ENCODE measurements around the gene RCN1. TPM values are rescaled to one million over a fixed set of nuclear protein-coding genes. Genes with fewer than 3 reads are reported as not detected.

Gene RCN1
- total RNA-seq, 1 donor from 2014 or later: 246 TPM

- H3K4me1 ChIP-seq: no peaks in the 10 kb centered on the region
- no peak for DNase-seq (ENCODE audit: low spot score)
- no peak overlapping the region for H3K4me2 ChIP-seq
- no peaks in the 10 kb centered on the region for H3K4me1 Mint-ChIP-seq
- H2AFZ ChIP-seq (replicated peaks): no peak overlapping the region
- H3K4me3 Mint-ChIP-seq: no peak overlapping the region
- TF ChIP-seq EZH2phosphoT487 (IDR thresholded peaks at IDR 0.05): no peak
- TF ChIP-seq CTCF (IDR thresholded peaks at IDR 0.05): no peak
- TF ChIP-seq EZH2 (IDR thresholded peaks at IDR 0.05): no peak
- no peak overlapping the region for H3K9ac ChIP-seq
- H3K9me3 ChIP-seq (ENCODE audit: low read depth): no peaks in the 10 kb centered on the region
- no peaks in the 10 kb centered on the region for H4K20me1 ChIP-seq (ENCODE audit: low read depth)
- no peaks in the 10 kb centered on the region for H3K36me3 ChIP-seq
- no peak overlapping the region for H3K27ac Mint-ChIP-seq
- H3K27me3 Mint-ChIP-seq (ENCODE audit: insufficient read depth, low read depth): peaks cover 3% of the 10 kb centered on the region
- H3F3A ChIP-seq (ENCODE audit: low read depth): no peaks in the 10 kb centered on the region
- no peaks in the 10 kb centered on the region for H3K36me3 Mint-ChIP-seq
- H3K79me2 ChIP-seq (ENCODE audit: low read depth): no peaks in the 10 kb centered on the region
- H3K27me3 ChIP-seq: no peaks in the 10 kb centered on the region
- H3K4me3 ChIP-seq: no peak overlapping the region
- H3K9me3 Mint-ChIP-seq: peaks cover 7% of the 10 kb centered on the region
- no peak overlapping the region for H3K27ac ChIP-seq
Observed at GRCh38 chr11:32131321-32131720, 40.4 kb downstream of the RCN1 start.

GRCh38 chr11:32136657-32137056 is 45.8 kb downstream of the RCN1 start:
- TF ChIP-seq EZH2 (IDR thresholded peaks at IDR 0.05) (no peak), CTCF (IDR thresholded peaks at IDR 0.05) (no peak), EZH2phosphoT487 (IDR thresholded peaks at IDR 0.05) (no peak)
- Mint-ChIP-seq H3K27ac (no peak overlapping the region), H3K4me1 (peaks cover 3% of the 10 kb centered on the region), H3K36me3 (no peaks in the 10 kb centered on the region), H3K9me3 (peaks cover 5% of the 10 kb centered on the region), H3K27me3 (ENCODE audit: insufficient read depth, low read depth) (peaks cover 3% of the 10 kb centered on the region), H3K4me3 (no peak overlapping the region)
- Histone ChIP-seq H4K20me1 (ENCODE audit: low read depth) (no peaks in the 10 kb centered on the region), H2AFZ (replicated peaks) (no peak overlapping the region), H3K27me3 (no peaks in the 10 kb centered on the region), H3K4me3 (no peak overlapping the region), H3K9ac (no peak overlapping the region), H3K4me1 (no peaks in the 10 kb centered on the region), H3K27ac (no peak overlapping the region), H3K4me2 (no peak overlapping the region), H3K36me3 (no peaks in the 10 kb centered on the region), H3F3A (ENCODE audit: low read depth) (no peaks in the 10 kb centered on the region), H3K79me2 (ENCODE audit: low read depth) (no peaks in the 10 kb centered on the region), H3K9me3 (ENCODE audit: low read depth) (no peaks in the 10 kb centered on the region)
- no peak for DNase-seq (ENCODE audit: low spot score)

GRCh38 chr11:32137263-32137662 is 46.4 kb downstream of the RCN1 start:
- no peak overlapping the region for H3K27ac ChIP-seq
- no peaks in the 10 kb centered on the region for H3K79me2 ChIP-seq (ENCODE audit: low read depth)
- H3K27me3 Mint-ChIP-seq (ENCODE audit: insufficient read depth, low read depth): peaks cover 3% of the 10 kb centered on the region
- no peaks in the 10 kb centered on the region for H3K36me3 Mint-ChIP-seq
- H3K4me1 Mint-ChIP-seq: peaks cover 5% of the 10 kb centered on the region
- H3K9me3 Mint-ChIP-seq: peaks cover 5% of the 10 kb centered on the region
- no peak overlapping the region for H3K4me3 ChIP-seq
- H3K27me3 ChIP-seq: no peaks in the 10 kb centered on the region
- no peak for DNase-seq (ENCODE audit: low spot score)
- no peaks in the 10 kb centered on the region for H3F3A ChIP-seq (ENCODE audit: low read depth)
- no peaks in the 10 kb centered on the region for H3K9me3 ChIP-seq (ENCODE audit: low read depth)
- no peak overlapping the region for H2AFZ ChIP-seq (replicated peaks)
- no peaks in the 10 kb centered on the region for H3K4me1 ChIP-seq
- H3K4me2 ChIP-seq: no peak overlapping the region
- no peak overlapping the region for H3K9ac ChIP-seq
- no peak overlapping the region for H3K4me3 Mint-ChIP-seq
- no peaks in the 10 kb centered on the region for H3K36me3 ChIP-seq
- no peaks in the 10 kb centered on the region for H4K20me1 ChIP-seq (ENCODE audit: low read depth)
- H3K27ac Mint-ChIP-seq: no peak overlapping the region
- TF ChIP-seq EZH2phosphoT487 (IDR thresholded peaks at IDR 0.05) (no peak), EZH2 (IDR thresholded peaks at IDR 0.05) (no peak), CTCF (IDR thresholded peaks at IDR 0.05) (no peak)

All from neural progenitor cell (in vitro differentiated cells).